Measurements from ENCODE around the gene CACNA1E.

Gene CACNA1E

DNA sequence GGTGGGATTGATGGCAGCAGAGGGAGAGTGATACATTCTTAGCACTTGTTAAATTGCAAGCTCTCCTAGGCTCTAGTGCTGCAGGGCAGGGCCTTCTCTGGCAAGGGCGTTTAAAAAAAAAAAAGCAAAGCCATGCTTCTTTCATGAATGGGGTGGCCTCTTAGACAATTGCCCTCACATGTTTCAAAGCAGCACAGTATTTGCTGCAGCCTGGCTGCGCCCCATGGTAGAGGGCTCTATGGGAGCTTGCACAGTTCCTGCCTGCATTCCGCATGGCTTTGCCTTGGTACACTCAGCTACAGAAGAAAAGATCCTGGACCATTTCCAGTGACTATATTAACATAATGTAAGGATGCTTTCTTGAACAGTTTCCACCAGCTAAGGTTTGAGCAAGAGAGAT, 311.0 kb downstream of the CACNA1E start:
- Mint-ChIP-seq H3K27ac (no peak overlapping the region), H3K4me3 (no peak overlapping the region), H3K4me1 (ENCODE audit: low read depth) (no peaks in the 10 kb centered on the region)

DNA sequence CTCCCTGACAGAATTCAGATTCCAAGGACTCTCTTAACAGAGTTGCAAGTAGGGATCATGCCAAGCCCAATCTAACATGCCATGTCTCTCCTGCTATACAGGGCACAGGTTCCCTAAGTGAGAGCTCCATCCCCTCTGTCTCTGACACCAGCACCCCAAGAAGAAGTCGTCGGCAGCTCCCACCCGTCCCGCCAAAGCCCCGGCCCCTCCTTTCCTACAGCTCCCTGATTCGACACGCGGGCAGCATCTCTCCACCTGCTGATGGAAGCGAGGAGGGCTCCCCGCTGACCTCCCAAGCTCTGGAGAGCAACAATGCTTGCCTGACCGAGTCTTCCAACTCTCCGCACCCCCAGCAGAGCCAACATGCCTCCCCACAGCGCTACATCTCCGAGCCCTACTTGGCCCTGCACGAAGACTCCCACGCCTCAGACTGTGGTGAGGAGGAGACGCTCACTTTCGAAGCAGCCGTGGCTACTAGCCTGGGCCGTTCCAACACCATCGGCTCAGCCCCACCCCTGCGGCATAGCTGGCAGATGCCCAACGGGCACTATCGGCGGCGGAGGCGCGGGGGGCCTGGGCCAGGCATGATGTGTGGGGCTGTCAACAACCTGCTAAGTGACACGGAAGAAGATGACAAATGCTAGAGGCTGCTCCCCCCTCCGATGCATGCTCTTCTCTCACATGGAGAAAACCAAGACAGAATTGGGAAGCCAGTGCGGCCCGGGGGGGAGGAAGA, 315.0 kb downstream of the CACNA1E start:
- Mint-ChIP-seq H3K36me3 (ENCODE audit: low read depth) (no peaks in the 10 kb centered on the region), H3K9me3 (no peaks in the 10 kb centered on the region), H3K4me1 (ENCODE audit: low read depth) (no peaks in the 10 kb centered on the region), H3K27me3 (ENCODE audit: low read depth) (no peaks in the 10 kb centered on the region), H3K27ac (no peak overlapping the region), H3K4me3 (no peak overlapping the region)

More for the DNA sequence above, 311.0 kb downstream of the CACNA1E start:
- Mint-ChIP-seq H3K9me3 (no peaks in the 10 kb centered on the region), H3K27me3 (ENCODE audit: low read depth) (no peaks in the 10 kb centered on the region), H3K36me3 (ENCODE audit: low read depth) (no peaks in the 10 kb centered on the region)

- Mint-ChIP-seq H3K27ac (no peak overlapping the region), H3K27me3 (ENCODE audit: low read depth) (peaks cover 3% of the 10 kb centered on the region), H3K4me1 (ENCODE audit: low read depth) (no peaks in the 10 kb centered on the region), H3K9me3 (no peaks in the 10 kb centered on the region), H3K36me3 (ENCODE audit: low read depth) (no peaks in the 10 kb centered on the region), H3K4me3 (no peak overlapping the region)
Measured at GRCh38 chr1:181801617-181802016, 318.3 kb downstream of the CACNA1E start.

- Mint-ChIP-seq H3K27ac (no peak overlapping the region), H3K36me3 (ENCODE audit: low read depth) (no peaks in the 10 kb centered on the region)
Measured at GRCh38 chr1:181802466-181802865, 319.1 kb downstream of the CACNA1E start.

GRCh38 chr1:181803421-181803820, 320.1 kb downstream of the CACNA1E start:
- Mint-ChIP-seq H3K9me3 (no peaks in the 10 kb centered on the region), H3K4me3 (no peak overlapping the region), H3K27me3 (ENCODE audit: low read depth) (peaks cover 3% of the 10 kb centered on the region), H3K27ac (no peak overlapping the region), H3K36me3 (ENCODE audit: low read depth) (no peaks in the 10 kb centered on the region), H3K4me1 (ENCODE audit: low read depth) (no peaks in the 10 kb centered on the region)

More at GRCh38 chr1:181802466-181802865, 319.1 kb downstream of the CACNA1E start:
- Mint-ChIP-seq H3K9me3 (no peaks in the 10 kb centered on the region), H3K4me1 (ENCODE audit: low read depth) (no peaks in the 10 kb centered on the region), H3K4me3 (no peak overlapping the region), H3K27me3 (ENCODE audit: low read depth) (peaks cover 3% of the 10 kb centered on the region)

- Mint-ChIP-seq H3K27me3 (ENCODE audit: low read depth) (peaks cover 3% of the 10 kb centered on the region), H3K9me3 (no peaks in the 10 kb centered on the region), H3K27ac (no peak overlapping the region), H3K4me3 (no peak overlapping the region), H3K4me1 (ENCODE audit: low read depth) (no peaks in the 10 kb centered on the region), H3K36me3 (ENCODE audit: low read depth) (no peaks in the 10 kb centered on the region)
Measured at GRCh38 chr1:181804989-181805388, 321.7 kb downstream of the CACNA1E start.

DNA sequence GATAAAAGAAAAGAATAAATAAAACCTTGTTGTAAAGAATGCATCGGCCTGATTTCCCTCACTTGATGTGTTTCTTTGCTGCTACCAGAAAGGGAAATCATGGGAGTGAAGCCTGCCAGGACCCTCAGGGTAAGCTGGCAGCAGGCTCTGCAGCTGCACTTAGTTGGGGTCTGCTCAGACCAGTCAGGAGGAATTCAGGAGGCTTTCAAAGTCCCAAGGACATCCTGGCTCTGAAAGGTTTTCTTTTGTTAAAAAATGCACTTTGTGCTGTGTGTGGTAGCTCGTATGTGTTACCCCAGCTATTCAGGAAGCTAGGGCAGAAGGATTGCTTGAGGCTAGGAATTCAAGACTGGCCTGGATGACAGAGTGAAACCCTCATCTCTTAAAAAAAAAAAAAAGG, 323.4 kb downstream of the CACNA1E start:
- H3K4me3 Mint-ChIP-seq, result no peak overlapping the region
- H3K36me3 Mint-ChIP-seq (ENCODE audit: low read depth), result no peaks in the 10 kb centered on the region
- peaks cover 3% of the 10 kb centered on the region for H3K27me3 Mint-ChIP-seq (ENCODE audit: low read depth)
- H3K4me1 Mint-ChIP-seq (ENCODE audit: low read depth), result no peaks in the 10 kb centered on the region
- no peak overlapping the region for H3K27ac Mint-ChIP-seq
- no peaks in the 10 kb centered on the region for H3K9me3 Mint-ChIP-seq

DNA sequence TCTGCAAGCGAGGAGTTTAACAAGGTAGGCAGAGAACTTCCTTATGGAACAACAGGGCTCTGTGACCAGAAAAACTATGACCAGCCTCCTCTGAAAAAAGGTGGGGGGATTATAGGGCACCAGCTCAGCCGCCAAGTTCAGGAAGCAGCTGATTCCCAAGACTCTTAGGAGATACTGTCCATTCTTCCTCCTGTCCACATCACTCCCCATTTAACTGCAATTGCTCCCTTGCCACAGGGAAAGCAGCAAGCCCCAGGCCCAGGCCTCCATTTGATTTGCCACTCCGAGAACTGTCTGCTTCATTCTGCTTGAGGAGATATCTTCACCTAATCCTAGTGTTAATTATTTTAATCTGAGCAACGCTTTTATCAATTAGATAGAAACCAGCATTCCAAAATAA, 323.9 kb downstream of the CACNA1E start:
- Mint-ChIP-seq H3K4me1 (ENCODE audit: low read depth) (no peaks in the 10 kb centered on the region), H3K9me3 (no peaks in the 10 kb centered on the region), H3K27ac (no peak overlapping the region), H3K27me3 (ENCODE audit: low read depth) (peaks cover 3% of the 10 kb centered on the region), H3K36me3 (ENCODE audit: low read depth) (no peaks in the 10 kb centered on the region), H3K4me3 (no peak overlapping the region)

GRCh38 chr1:181809991-181810545, 326.8 kb downstream of the CACNA1E start:
- Mint-ChIP-seq H3K36me3 (ENCODE audit: low read depth) (no peaks in the 10 kb centered on the region), H3K4me3 (no peak overlapping the region), H3K4me1 (ENCODE audit: low read depth) (no peaks in the 10 kb centered on the region), H3K27ac (no peak overlapping the region), H3K9me3 (no peaks in the 10 kb centered on the region), H3K27me3 (ENCODE audit: low read depth) (peaks cover 3% of the 10 kb centered on the region)

DNA sequence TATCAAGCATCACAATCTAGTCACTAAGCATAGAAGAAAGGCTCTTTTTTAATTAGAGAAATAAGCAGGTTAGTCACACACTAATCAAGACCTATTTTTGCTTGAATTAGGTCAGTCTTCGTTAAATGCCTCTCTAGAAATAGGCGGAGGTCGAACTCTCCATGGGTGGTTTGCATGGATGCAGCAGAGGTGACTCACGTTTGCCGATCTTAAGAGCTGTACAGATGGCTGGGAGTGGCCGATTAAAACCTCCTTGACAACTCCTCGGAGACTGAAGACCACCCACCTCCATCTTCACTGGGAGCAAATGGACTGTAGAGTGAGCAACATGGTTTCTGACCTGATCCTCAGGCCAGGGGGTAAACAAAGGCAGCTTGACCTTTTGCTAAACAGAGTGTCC, 328.9 kb downstream of the CACNA1E start:
- no peaks in the 10 kb centered on the region for H3K4me1 Mint-ChIP-seq (ENCODE audit: low read depth)

GRCh38 chr1:181813266-181813665, 329.9 kb downstream of the CACNA1E start:
- Mint-ChIP-seq H3K9me3 (no peaks in the 10 kb centered on the region), H3K36me3 (ENCODE audit: low read depth) (no peaks in the 10 kb centered on the region), H3K27me3 (ENCODE audit: low read depth) (no peaks in the 10 kb centered on the region), H3K27ac (no peak overlapping the region), H3K4me1 (ENCODE audit: low read depth) (no peaks in the 10 kb centered on the region), H3K4me3 (no peak overlapping the region)

More for the DNA sequence above, 328.9 kb downstream of the CACNA1E start:
- Mint-ChIP-seq H3K27ac (no peak overlapping the region), H3K36me3 (ENCODE audit: low read depth) (no peaks in the 10 kb centered on the region), H3K27me3 (ENCODE audit: low read depth) (no peaks in the 10 kb centered on the region), H3K4me3 (no peak overlapping the region), H3K9me3 (no peaks in the 10 kb centered on the region)

DNA sequence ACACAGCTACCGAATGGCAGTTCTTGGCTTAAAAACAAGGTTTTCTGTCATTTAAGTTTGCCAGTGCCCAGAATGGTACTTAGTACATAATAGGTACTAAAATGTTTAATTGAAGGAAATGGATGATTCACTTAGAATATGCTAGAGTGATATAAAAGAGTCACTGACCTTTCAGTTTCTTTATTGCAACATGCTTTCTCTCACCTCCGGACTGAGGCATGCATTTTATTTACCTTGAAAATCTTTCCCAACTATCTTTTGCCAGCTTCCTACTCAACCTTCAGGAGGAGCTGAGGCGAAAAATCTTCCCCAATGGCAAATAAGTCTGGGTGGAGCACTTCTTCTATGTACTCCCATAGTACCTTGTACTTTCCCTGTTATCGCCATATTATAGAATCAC, 333.3 kb downstream of the CACNA1E start:
- Mint-ChIP-seq H3K27me3 (ENCODE audit: low read depth) (peaks cover 3% of the 10 kb centered on the region), H3K4me3 (no peak overlapping the region), H3K36me3 (ENCODE audit: low read depth) (no peaks in the 10 kb centered on the region), H3K27ac (no peak overlapping the region), H3K4me1 (ENCODE audit: low read depth) (no peaks in the 10 kb centered on the region), H3K9me3 (no peaks in the 10 kb centered on the region)

- Mint-ChIP-seq H3K36me3 (ENCODE audit: low read depth) (no peaks in the 10 kb centered on the region), H3K4me3 (no peak overlapping the region), H3K27me3 (ENCODE audit: low read depth) (peaks cover 6% of the 10 kb centered on the region), H3K9me3 (no peaks in the 10 kb centered on the region), H3K27ac (no peak overlapping the region), H3K4me1 (ENCODE audit: low read depth) (no peaks in the 10 kb centered on the region)
Measured at GRCh38 chr1:181817091-181817490, 333.8 kb downstream of the CACNA1E start.

GRCh38 chr1:181818459-181818858, 335.1 kb downstream of the CACNA1E start:
- H3K9me3 Mint-ChIP-seq, result no peaks in the 10 kb centered on the region

GRCh38 chr1:181818943-181819342, 335.6 kb downstream of the CACNA1E start:
- no peaks in the 10 kb centered on the region for H3K9me3 Mint-ChIP-seq
- H3K27me3 Mint-ChIP-seq (ENCODE audit: low read depth), result peaks cover 7% of the 10 kb centered on the region
- no peaks in the 10 kb centered on the region for H3K36me3 Mint-ChIP-seq (ENCODE audit: low read depth)
- H3K4me3 Mint-ChIP-seq, result no peak overlapping the region
- no peaks in the 10 kb centered on the region for H3K4me1 Mint-ChIP-seq (ENCODE audit: low read depth)
- H3K27ac Mint-ChIP-seq, result no peak overlapping the region

More at GRCh38 chr1:181818459-181818858, 335.1 kb downstream of the CACNA1E start:
- Mint-ChIP-seq H3K27me3 (ENCODE audit: low read depth) (peaks cover 7% of the 10 kb centered on the region), H3K4me3 (no peak overlapping the region), H3K4me1 (ENCODE audit: low read depth) (no peaks in the 10 kb centered on the region), H3K27ac (no peak overlapping the region), H3K36me3 (ENCODE audit: low read depth) (no peaks in the 10 kb centered on the region)

Measured in T-helper 1 cell treated with Interleukin-12 subunit alpha and Interleukin-12 subunit beta and Interleukin-4 antibody, amounts not matched to agents 30 μg/mL and 1 μg/mL, for 36 hours (primary cell).